ENCODE measurements around the gene ENC1. TPM values are rescaled to one million over a fixed set of nuclear protein-coding genes. Genes with fewer than 3 reads are reported as not detected.

Gene ENC1
- total RNA-seq, 1 donor from 2014 or later, result 162 TPM

- Mint-ChIP-seq H3K4me3 (ENCODE audit: unreplicated experiment) (no peak overlapping the region), H3K27me3 (ENCODE audit: unreplicated experiment) (no peaks in the 10 kb centered on the region), H3K4me1 (ENCODE audit: unreplicated experiment) (peaks cover 22% of the 10 kb centered on the region), H3K27ac (ENCODE audit: unreplicated experiment) (no peak overlapping the region), H3K36me3 (ENCODE audit: low read depth, unreplicated experiment) (no peaks in the 10 kb centered on the region), H3K9me3 (ENCODE audit: unreplicated experiment) (no peaks in the 10 kb centered on the region)
- DNase-seq (ENCODE audit: low spot score), result no peak
- no peak for TF ChIP-seq CTCF (IDR thresholded peaks at IDR 0.05; ENCODE audit: unreplicated experiment)
These were observed 41.8 kb downstream of the ENC1 start for GRCh38 chr5:74598731-74599130.

- Mint-ChIP-seq H3K27ac (ENCODE audit: unreplicated experiment) (peak overlapping the region; percentile 67), H3K4me3 (ENCODE audit: unreplicated experiment) (no peak overlapping the region), H3K4me1 (ENCODE audit: unreplicated experiment) (peaks cover 22% of the 10 kb centered on the region), H3K36me3 (ENCODE audit: low read depth, unreplicated experiment) (no peaks in the 10 kb centered on the region), H3K9me3 (ENCODE audit: unreplicated experiment) (no peaks in the 10 kb centered on the region), H3K27me3 (ENCODE audit: unreplicated experiment) (no peaks in the 10 kb centered on the region)
- TF ChIP-seq CTCF (IDR thresholded peaks at IDR 0.05; ENCODE audit: unreplicated experiment), result no peak
- no peak for DNase-seq (ENCODE audit: low spot score)
These were observed 43.6 kb downstream of the ENC1 start for GRCh38 chr5:74596927-74597326.

- Mint-ChIP-seq H3K27me3 (ENCODE audit: unreplicated experiment) (no peaks in the 10 kb centered on the region), H3K4me1 (ENCODE audit: unreplicated experiment) (peaks cover 25% of the 10 kb centered on the region), H3K4me3 (ENCODE audit: unreplicated experiment) (no peak overlapping the region), H3K27ac (ENCODE audit: unreplicated experiment) (peak overlapping the region; percentile 78), H3K36me3 (ENCODE audit: low read depth, unreplicated experiment) (no peaks in the 10 kb centered on the region), H3K9me3 (ENCODE audit: unreplicated experiment) (no peaks in the 10 kb centered on the region)
- DNase-seq (ENCODE audit: low spot score), result no peak
- TF ChIP-seq CTCF (IDR thresholded peaks at IDR 0.05; ENCODE audit: unreplicated experiment), result no peak
These were observed 45.2 kb downstream of the ENC1 start for GRCh38 chr5:74595143-74595925.

- no peaks in the 10 kb centered on the region for H3K9me3 Mint-ChIP-seq (ENCODE audit: unreplicated experiment)
- DNase-seq (ENCODE audit: low spot score), result no peak
- H3K27me3 Mint-ChIP-seq (ENCODE audit: unreplicated experiment), result no peaks in the 10 kb centered on the region
- peaks cover 26% of the 10 kb centered on the region for H3K4me1 Mint-ChIP-seq (ENCODE audit: unreplicated experiment)
- no peak for TF ChIP-seq CTCF (IDR thresholded peaks at IDR 0.05; ENCODE audit: unreplicated experiment)
- H3K36me3 Mint-ChIP-seq (ENCODE audit: low read depth, unreplicated experiment), result no peaks in the 10 kb centered on the region
- peak overlapping the region; percentile 78 for H3K27ac Mint-ChIP-seq (ENCODE audit: unreplicated experiment)
- no peak overlapping the region for H3K4me3 Mint-ChIP-seq (ENCODE audit: unreplicated experiment)
These were observed 46.1 kb downstream of the ENC1 start for GRCh38 chr5:74594137-74595040.

Data from endothelial cell (in vitro differentiated cells).